Peyer's patch (tissue), 4 donors: ENCODE data around the gene IRF5. TPM values are rescaled to one million over a fixed set of nuclear protein-coding genes. Genes with fewer than 3 reads are reported as not detected.

Experiments
- DNase-seq, 3 donors: peaks; one replicate each; pipeline ENCODE4 v3.0.0-alpha.2; 2017 to 2019
- H3K27ac ChIP-seq, 4 donors: fragments of 200-600 bp; sonication (generic); one replicate each; pipeline ENCODE4 v1.5.1; 2016 to 2019
- H3K27me3 ChIP-seq, 2 donors: fragments of 200-600 bp; sonication (generic); one replicate each; pipeline ENCODE4 v1.5.1; 2019
- H3K36me3 ChIP-seq, 3 donors: fragments of 200-600 bp; sonication (generic); one replicate each; pipeline ENCODE4 v1.5.1; 2016 to 2019
- H3K4me1 ChIP-seq, 4 donors: fragments of 200-600 bp; sonication (generic); one replicate each; pipeline ENCODE4 v1.5.1; 2016 to 2019
- H3K4me3 ChIP-seq, 4 donors: fragments of 200-600 bp; sonication (generic); 1 replicate in 3 of 4; 2 replicates in 1 of 4; pipeline ENCODE4 v1.5.1; 2016 to 2019; ENCODE audit warnings: mild to moderate bottlenecking in 1 of 4
- H3K9me3 ChIP-seq, 4 donors: fragments of 200-600 bp; sonication (generic); one replicate each; pipeline ENCODE4 v1.5.1; 2016 to 2019; ENCODE audit warnings: mild to moderate bottlenecking in 1 of 4
- CTCF ChIP-seq, 6 experiments: fragments of 450-650 bp in 4 of 6; fragments of 200-600 bp in 2 of 6; sonication (generic) in 1 of 6; IDR thresholded peaks; one replicate each; pipeline ENCODE4 v1.5.1; 2017 to 2019; ENCODE audit warnings: antibody characterized with exemption in 6 of 6, mild to moderate bottlenecking in 3 of 6, moderate library complexity in 1 of 6
- POLR2A ChIP-seq, 2 donors: fragments of 450-650 bp; IDR thresholded peaks; one replicate each; pipeline ENCODE4 v1.5.1; 2017; ENCODE audit warnings: antibody characterized with exemption in 2 of 2, mild to moderate bottlenecking in 2 of 2, moderate library complexity in 2 of 2
- total RNA-seq, 4 donors: library from RNA; depleted of rRNA; stranded (reverse); fragments of >200 nt; gene quantifications; one replicate each; pipeline ENCODE4 v1.1.0, GENCODE V29; 2016

Gene IRF5
- total RNA-seq, 4 donors from 2014 or later = 16.9 to 27.1 (median 21.7) TPM

- Histone ChIP-seq H3K4me3 (peak overlapping the region; percentile 25 to 60 (median 44)), H3K27ac (peak overlapping the region in 1 of 4 donors; percentile 81), H3K36me3 (no peaks in the 10 kb centered on the region), H3K27me3 (peaks cover 0 to 13% of the 10 kb centered on the region in 2 donors), H3K4me1 (peaks cover 3 to 9% (median 5%) of the 10 kb centered on the region in 4 donors), H3K9me3 (no peaks in the 10 kb centered on the region)
- DNase-seq = peak in 2 of 3 donors; percentile 78 to 80
- TF ChIP-seq CTCF (IDR thresholded peaks at IDR 0.05) (no peak), POLR2A (IDR thresholded peaks at IDR 0.05) (peak; percentile 35 to 66)
Measured at GRCh38 chr7:128890306-128891109, 47.2 kb upstream of the IRF5 start.

- H3K36me3 ChIP-seq = no peaks in the 10 kb centered on the region
- H3K27ac ChIP-seq = peak overlapping the region in 1 of 4 donors; percentile 81
- peak in 2 of 3 donors; percentile 63 to 71 for DNase-seq
- H3K4me1 ChIP-seq = peaks cover 3 to 9% (median 5%) of the 10 kb centered on the region in 4 donors
- no peaks in the 10 kb centered on the region for H3K9me3 ChIP-seq
- peak overlapping the region; percentile 25 to 60 (median 44) for H3K4me3 ChIP-seq
- TF ChIP-seq CTCF (IDR thresholded peaks at IDR 0.05) = peak in 1 of 6 experiments; percentile 19
- peak in 1 of 2 donors; percentile 14 for TF ChIP-seq POLR2A (IDR thresholded peaks at IDR 0.05)
- H3K27me3 ChIP-seq = peaks cover 0 to 13% of the 10 kb centered on the region in 2 donors
Measured at GRCh38 chr7:128891110-128891941, 46.4 kb upstream of the IRF5 start.

- no peak for TF ChIP-seq CTCF (IDR thresholded peaks at IDR 0.05)
- TF ChIP-seq POLR2A (IDR thresholded peaks at IDR 0.05) = no peak
- Histone ChIP-seq H3K9me3 (no peaks in the 10 kb centered on the region), H3K27me3 (peaks cover 0 to 13% of the 10 kb centered on the region in 2 donors), H3K27ac (peak overlapping the region in 1 of 4 donors; percentile 72), H3K4me1 (peaks cover 3 to 9% (median 5%) of the 10 kb centered on the region in 4 donors), H3K36me3 (no peaks in the 10 kb centered on the region), H3K4me3 (peak overlapping the region in 1 of 4 donors; percentile 60)
- DNase-seq = no peak
Measured at GRCh38 chr7:128891942-128892269, 45.8 kb upstream of the IRF5 start.

GRCh38 chr7:128892521-128893250 lies 45.0 kb upstream of the IRF5 start:
- Histone ChIP-seq H3K27me3 (peaks cover 0 to 13% of the 10 kb centered on the region in 2 donors), H3K36me3 (no peaks in the 10 kb centered on the region), H3K4me1 (peaks cover 3 to 9% (median 5%) of the 10 kb centered on the region in 4 donors), H3K4me3 (peak overlapping the region in 1 of 4 donors; percentile 10), H3K27ac (peak overlapping the region in 1 of 4 donors; percentile 72), H3K9me3 (no peaks in the 10 kb centered on the region)
- DNase-seq = peak in 1 of 3 donors; percentile 57
- TF ChIP-seq POLR2A (IDR thresholded peaks at IDR 0.05) (no peak), CTCF (IDR thresholded peaks at IDR 0.05) (peak in 1 of 6 experiments; percentile 7)
